GM20431 (cell line): ENCODE results near the gene IFNL4.
"Not testable (repeated sequence)": the region's sequence is repeated elsewhere in the genome, so short reads cannot be mapped to it uniquely, and the experiment has no call there.

ENCODE experiments used
- in situ Hi-C: fragments of 300-500 bp; cut with MseI, MboI; formaldehyde crosslinking; loops from one replicate; pipeline ENCODE4 v1.15.0; 2020; ENCODE audit warnings: low sequenced_read_pairs; ENCODE audit not compliant: unreplicated experiment

IFNL4 gene

GRCh38 chr19:39248806-39249205 is at the start of gene IFNL4:
Gene IFNL4, minus strand, starts transcription at chr19:39248856.
- in situ Hi-C loops: no loop called here

- in situ Hi-C loops: no loop called here
These were observed 49.4 kb upstream of the IFNL4 start for GRCh38 chr19:39297931-39298634.

DNA sequence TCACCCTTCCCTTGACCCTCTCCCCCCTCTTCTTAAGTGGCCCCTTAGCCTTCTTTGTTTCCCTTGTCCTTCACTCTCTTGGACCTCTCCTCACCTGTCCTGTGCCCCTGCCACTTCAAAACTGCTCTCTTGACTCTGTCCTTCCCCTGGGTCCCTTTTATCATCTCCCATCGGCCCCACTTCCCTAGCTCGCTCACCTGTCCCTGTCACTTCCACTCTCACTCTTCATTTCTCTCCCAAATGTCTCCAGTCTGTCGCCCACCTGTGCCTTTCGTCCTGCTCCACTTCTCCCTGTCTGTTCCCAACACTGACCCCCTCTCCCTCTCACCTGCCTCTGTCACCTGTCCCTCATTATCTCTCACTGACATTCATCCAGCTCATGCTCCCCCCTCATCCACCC is 48.2 kb upstream of the IFNL4 start:
- in situ Hi-C loops: no loop called here

DNA sequence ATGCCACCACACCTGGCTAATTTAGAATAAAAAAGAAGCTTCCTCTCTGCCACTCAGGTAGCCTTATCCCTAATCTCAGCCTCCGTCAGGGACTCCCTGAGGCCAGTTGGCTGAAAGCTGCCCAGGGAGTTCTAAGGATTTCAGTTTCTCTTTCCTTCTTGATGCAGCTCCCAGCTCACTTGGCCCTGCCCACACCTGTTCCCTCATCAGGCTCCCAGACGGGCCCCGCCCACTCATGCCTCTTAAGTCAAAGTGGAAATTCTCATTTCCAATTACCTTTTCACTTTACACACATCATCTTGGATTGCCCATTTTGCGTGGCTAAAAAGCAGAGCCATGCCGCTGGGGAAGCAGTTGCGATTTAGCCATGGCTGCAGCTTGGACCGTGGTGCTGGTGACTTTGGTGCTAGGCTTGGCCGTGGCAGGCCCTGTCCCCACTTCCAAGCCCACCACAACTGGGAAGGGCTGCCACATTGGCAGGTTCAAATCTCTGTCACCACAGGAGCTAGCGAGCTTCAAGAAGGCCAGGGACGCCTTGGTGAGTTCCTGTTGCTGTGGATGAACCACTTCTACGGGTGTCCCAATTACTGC is 47.5 kb upstream of the IFNL4 start, which contains the start of gene IFNL1:
IFNL1 (plus strand) TSS at position 353 of the 591 bp plus-strand sequence; CDS start at position 368, 15 bp downstream.
- in situ Hi-C loops: no loop called here

- in situ Hi-C loops: no loop called here
These were observed 44.7 kb upstream of the IFNL4 start for GRCh38 chr19:39293394-39293793.

DNA sequence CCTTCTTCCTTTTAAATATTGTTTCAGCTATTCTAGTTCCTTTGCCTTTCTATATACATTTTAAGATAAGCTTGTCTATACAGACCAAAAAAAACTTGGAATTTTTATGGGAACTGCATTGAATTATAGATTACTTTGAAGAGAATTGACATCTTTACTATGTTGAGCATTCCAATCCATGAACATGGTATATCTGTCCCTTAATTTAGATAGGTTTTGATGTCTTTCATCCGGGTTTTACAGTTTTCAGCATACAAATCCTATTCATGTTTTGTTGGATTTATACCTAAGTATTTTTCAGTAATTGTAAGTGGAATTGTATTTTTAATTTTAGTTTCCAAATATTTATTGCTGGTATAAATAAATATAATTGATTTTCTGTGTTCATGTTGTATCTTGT is 35.4 kb upstream of the IFNL4 start:
- in situ Hi-C loops: no loop called here

DNA sequence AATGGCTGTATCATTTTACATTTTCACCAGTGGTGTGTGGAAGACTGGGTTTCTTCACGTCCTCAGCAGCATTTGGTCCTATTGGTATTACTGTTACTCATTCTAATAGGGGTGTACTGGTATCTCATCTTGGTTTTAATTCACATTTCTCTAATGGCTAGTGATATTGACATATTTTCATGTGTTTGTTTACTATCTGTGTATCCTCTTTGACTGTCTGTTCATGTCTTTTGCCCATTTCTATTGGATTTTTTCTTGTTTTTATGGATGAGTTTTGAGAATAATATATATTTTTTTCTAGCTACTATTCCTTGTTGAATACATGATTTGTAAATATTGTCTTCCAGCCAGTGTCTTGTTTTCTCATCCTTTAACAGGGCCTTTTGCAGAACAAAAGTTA is 33.4 kb upstream of the IFNL4 start:
- in situ Hi-C loops: no loop called here

DNA sequence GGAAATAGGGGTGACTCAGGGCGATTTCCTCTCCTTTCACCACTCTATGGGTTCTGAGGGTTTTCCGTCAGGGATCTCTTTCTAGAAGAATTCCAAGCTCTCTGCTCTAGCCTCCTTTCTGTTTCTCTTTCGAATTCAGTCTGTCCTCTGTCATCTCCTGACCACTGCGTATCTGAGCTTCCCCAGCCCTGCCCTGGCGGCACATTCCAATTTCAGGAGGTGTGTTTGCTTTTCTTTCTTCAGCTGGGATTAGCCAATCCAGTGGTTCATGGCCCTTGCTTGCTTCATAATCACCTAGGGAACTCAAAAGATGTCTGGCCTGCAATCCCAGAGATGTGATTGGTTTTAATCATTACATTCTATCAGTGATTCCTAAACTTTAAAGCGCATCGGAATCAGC is 28.9 kb upstream of the IFNL4 start:
- in situ Hi-C loops: no loop called here

DNA sequence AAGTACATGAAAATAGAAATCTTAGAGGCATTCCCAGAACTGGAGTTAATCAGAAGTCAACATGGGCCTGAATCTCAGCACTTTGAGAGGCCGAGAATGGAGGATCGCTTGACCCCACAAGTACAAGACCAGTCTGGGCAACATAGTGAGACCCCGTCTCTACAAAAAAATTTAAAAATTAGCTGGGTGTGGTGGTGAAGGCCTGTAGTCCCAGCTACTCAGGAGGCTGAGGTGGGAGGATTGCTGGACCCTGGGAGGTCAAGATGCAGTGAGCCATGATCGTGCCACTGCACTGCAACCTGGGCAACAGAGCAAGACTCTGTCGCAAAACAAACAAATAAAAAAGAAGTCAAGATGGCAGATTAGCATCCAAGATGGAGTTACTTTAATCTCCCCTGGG is 28.1 kb upstream of the IFNL4 start:
- in situ Hi-C loops: no loop called here

DNA sequence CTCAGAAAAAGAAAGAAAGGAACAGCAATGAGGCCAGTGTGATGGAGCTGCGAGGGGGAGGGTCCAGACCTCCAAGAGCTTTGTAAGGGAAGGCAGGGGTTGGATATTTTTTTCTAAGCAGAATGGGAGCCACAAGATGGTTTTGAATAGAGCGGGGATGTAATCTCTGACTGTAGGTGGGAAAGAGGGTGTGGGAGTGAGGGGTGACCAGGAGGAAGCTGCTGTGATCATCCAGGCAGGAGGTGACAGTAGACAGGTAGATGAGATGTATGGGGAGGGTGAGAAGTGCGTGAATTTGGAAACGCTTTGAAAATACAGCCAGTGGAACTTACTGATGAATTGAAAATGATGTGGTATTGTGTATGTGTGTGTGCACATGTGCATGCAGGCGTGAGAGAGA is 26.9 kb upstream of the IFNL4 start:
- in situ Hi-C loops: no loop called here

GRCh38 chr19:39273859-39274258 is 25.2 kb upstream of the IFNL4 start:
- in situ Hi-C loops: not testable (repeated sequence)

DNA sequence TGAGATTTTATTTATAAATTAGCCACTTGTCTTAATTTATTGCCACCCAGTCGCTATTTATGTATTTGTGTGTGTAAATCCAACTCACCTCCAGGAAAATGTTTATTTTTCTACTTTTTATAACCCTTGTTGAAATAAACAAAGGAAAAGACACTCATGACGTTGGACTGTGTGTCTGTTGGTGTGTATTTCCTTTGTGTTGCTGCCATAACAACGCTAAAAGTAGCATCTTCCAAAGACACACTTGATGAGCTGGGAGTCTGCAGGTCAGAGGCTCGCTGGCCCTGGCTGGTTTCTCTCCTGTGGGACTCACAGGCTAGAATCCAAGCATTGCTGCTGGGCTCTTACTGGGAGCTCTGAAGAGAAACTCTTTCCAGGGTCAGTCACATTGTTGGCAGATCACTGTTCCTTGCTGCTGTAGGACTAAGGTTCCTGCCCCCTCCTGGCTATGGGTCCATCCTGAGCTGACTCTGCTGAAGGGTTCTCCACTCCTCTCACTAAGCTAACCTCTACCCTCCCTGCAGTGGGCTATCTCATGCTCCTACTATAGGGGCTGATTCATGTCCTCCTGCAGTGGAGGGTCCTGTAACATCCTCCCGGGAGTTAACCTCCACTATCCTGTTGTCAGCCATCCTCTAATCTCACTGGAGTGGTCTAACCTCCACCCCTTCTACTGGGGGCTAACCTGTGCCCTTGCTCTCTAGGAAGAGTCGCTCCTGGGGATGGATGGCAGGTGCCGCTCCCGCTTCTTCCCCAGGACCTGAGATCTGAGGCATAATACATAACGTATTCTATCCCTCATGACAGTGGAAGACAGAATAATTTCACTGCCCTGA is 21.6 kb upstream of the IFNL4 start:
- in situ Hi-C loops: no loop called here

- in situ Hi-C loops: not testable (repeated sequence)
These were observed 20.7 kb upstream of the IFNL4 start for GRCh38 chr19:39269369-39269768.

GRCh38 chr19:39268531-39269223 is 20.0 kb upstream of the IFNL4 start:
- in situ Hi-C loops: not testable (repeated sequence)

DNA sequence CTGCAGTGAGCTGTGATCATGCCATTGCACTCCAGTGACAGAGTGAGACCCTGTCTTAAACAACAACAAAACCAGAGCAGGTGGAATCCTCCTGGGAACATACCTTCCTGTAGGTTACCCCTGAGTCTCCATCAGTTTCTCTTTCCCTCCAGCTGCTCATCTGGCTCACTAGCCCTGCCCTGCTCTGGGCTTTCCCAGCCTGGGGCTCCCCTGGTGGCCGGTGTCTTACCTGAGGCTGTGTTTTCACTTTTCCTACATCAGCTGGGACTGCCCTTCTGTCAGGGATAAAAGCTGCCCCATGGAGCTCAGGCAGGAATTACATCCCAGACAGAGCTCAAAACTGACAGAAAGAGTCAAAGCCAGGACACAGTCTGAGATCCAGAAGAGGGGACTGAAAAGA is 19.4 kb upstream of the IFNL4 start, which contains the start of gene IFNL2:
IFNL2 (plus strand) TSS at position 312 of the 400 bp plus-strand sequence. CDS start 173 bp downstream, outside the sequence.
- in situ Hi-C loops: not testable (repeated sequence)

DNA sequence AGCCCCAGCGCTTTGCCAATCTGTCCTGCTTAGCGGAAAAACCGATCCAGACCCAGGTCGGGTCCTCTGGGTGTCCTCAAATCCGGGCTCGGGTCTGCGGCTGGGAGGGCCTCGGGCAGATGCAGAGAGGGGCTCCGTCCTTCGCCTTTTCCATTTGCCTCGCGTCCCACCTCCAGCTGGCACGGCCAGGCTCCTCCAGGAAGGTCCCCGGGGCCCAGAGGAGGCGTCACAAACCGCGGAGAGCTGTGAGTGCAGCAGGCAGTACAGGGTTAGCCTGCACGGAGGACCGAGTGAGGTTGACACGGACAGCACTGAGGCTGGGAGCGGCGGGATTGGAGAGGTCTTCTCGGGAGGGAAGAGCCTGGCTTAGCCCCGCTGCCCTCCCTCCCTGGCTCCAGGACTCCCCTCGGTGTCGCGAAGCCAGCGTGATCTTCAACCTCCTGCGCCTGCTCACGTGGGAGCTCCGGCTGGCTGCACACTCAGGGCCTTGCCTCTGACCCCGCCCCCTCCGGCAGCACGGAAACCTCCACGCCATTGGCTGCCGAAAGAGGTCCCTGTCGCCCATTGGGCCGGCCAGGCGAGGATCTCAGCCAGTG is 16.8 kb upstream of the IFNL4 start:
- in situ Hi-C loops: no loop called here

DNA sequence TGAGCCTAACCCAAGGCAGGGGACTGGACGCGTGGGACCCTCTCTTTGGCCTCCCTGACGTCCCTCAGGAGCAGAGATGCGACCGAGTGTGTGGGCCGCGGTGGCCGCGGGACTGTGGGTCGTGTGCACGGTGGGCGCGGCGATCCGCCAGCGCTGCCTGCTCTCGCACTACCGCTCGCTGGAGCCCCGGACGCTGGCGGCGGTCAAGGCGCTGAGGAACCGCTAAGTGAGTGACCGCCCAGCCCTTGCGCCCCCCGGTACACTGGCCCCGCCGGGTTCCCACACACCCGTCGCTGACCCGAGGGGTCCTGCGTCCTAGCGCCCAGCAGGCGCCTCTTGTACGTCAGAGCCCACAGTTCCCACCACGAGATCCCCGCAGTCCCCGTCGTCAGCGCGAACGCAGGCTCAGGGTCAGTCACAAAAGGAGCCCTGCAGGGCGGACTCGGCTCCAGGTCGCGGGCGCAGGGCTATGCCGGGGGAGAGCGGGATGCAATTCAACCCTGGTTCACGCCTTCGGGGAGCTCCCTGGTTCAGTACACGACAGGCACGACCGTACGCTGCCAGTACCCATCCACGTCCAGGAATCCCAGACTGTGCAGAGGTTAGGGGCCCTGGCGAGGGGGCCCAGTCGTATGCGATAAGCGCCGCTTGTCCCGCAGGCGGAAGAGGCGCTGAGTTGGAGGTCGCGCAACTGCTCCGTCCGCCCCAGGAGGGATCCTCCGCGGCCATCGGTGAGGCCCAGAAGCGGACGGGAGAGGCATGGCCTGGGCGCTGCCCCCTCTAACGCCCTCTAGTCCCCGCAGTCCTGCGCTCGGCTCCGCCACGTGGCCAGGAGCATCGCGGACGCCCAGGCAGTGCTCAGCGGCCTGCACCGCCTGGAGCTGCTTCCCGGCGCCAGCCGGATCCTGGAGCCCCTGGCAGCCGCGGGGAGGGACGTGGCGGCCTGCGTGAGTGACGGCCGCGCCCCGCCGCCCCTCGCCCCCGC is 15.9 kb upstream of the IFNL4 start:
- in situ Hi-C loops: no loop called here

- in situ Hi-C loops: no loop called here
These were observed 15.3 kb upstream of the IFNL4 start for GRCh38 chr19:39263912-39264305.

DNA sequence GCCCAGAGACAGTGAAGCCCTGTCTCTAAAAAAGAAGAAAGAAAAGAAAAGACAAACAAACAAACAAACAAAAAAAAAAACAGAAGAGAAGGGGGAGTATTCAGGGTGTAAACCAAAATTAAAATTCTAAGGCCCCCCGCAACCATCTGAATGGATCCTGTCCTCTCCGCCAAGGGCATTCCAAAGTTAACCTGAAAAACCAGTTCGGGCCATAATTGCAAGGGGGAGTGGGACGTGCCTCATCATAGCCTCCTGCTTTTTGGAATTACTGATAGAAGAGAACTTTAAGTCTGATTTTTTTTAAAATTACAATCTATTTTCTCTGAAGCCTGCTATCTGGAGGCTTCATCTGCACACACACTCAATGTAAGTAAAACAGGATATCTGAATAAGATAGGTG is 13.8 kb upstream of the IFNL4 start:
- in situ Hi-C loops: no loop called here
